GM18907 (cell line): Measurements from ENCODE around the gene PPP2CA.

Source experiments
- ATAC-seq: cut with Tn5 transposase; IDR thresholded peaks from one replicate; pipeline ENCODE4 v1.9.1; 2021; ENCODE audit warnings: mild to moderate bottlenecking, moderate library complexity; ENCODE audit not compliant: unreplicated experiment

Gene PPP2CA

DNA sequence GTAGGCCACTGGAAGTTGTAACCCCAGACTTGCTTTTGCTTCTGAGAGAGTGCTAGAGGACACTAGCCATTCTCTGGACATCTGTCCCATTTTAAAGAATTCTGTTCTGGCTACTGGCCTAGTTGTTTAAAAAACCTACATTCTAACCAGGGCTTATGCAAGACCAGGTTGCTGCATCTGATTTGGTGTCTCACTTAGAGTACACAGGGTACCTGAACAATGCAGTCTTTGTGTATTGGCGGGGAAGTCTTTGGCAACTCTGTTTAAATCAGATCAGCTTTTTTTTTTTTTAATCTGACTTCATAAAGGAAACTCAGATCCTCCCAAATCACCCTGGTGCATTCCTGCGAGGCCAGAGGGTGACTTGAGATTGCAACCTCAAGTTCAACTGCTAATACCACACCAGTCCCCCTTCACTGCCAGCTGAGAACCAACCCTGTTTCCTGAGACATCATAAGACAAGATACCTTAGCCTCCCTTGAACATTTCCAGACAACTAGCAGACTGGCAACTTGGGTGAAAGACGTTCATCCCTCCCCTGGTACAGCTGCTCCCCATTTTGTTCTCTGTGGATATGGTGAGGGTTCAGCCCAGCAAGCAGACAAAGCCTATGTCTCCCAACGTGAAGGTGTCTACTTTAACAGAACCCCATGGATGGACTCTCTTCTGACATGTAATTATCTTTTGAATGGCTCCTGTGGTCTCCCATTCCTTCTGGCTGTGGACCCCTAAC, 76.1 kb downstream of the PPP2CA start:
- no peak for ATAC-seq

DNA sequence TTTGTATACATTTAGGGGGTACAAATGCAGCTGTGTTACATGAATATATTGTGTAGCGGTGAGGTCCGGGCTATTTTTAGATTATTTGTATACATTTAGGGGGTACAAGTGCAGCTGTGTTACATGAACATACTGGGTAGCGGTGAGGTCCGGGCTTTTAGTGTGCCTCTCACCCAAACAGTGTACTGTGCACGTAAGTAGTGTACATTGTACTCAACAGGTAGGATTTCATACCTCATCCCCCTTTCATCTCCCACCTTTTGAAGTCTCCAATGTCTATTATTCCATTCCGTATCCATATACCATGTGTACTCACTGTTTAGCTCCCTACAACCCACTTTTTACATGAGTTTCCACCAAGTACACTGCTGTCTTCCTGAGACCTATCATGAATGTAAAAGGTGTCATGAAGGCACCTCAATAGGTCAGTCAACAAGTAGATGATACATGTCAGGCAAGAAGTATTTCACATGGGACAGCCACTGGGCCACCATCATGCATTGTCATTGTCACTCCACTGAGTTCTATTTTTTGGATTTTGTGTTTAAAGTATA, 76.8 kb downstream of the PPP2CA start:
- no peak for ATAC-seq

GRCh38 chr5:134148316-134148715, 77.6 kb downstream of the PPP2CA start:
- ATAC-seq = no peak

GRCh38 chr5:134146651-134147518, 79.0 kb downstream of the PPP2CA start:
- no peak for ATAC-seq

- ATAC-seq = peak; percentile 54
Measured at GRCh38 chr5:134145779-134146581, 79.9 kb downstream of the PPP2CA start.

GRCh38 chr5:134145041-134145757, 80.7 kb downstream of the PPP2CA start:
- ATAC-seq = no peak
